Astrocyte of the spinal cord (primary cell): Measurements from ENCODE around the gene DNAJC2.

Experiments
- DNase-seq: peaks from one replicate; pipeline ENCODE4 v3.0.0; 2011; ENCODE audit warnings: low read depth, low spot score
- H3K4me3 ChIP-seq: 2 replicates; pipeline ENCODE4 v1.5.1; 2011; ENCODE audit warnings: low read depth, mild to moderate bottlenecking, low read length, moderate library complexity
- CTCF ChIP-seq: IDR thresholded peaks from 2 replicates; pipeline ENCODE4 v1.5.1; 2012; ENCODE audit warnings: low read depth, mild to moderate bottlenecking, low read length, inconsistent platforms
- in situ Hi-C: cut with HindIII; loops from 2 replicates; pipeline ENCODE4 v1.10.0; 2017; ENCODE audit warnings: low sequenced_read_pairs

DNAJC2 gene

GRCh38 chr7:103343332-103343731 lies 1.2 kb downstream of the DNAJC2 start:
- in situ Hi-C loops, result no loop called here
- DNase-seq, result no peak
- no peak for TF ChIP-seq CTCF
- peak overlapping the region; percentile 73 for H3K4me3 ChIP-seq

- in situ Hi-C loops, result no loop called here
- no peak for TF ChIP-seq CTCF
- DNase-seq, result no peak
- H3K4me3 ChIP-seq, result no peak overlapping the region
Observed at GRCh38 chr7:103341466-103341865, 3.1 kb downstream of the DNAJC2 start.

- in situ Hi-C loops, result no loop called here
- no peak for DNase-seq
- TF ChIP-seq CTCF, result no peak
- no peak overlapping the region for H3K4me3 ChIP-seq
Observed at GRCh38 chr7:103338864-103339263, 5.7 kb downstream of the DNAJC2 start.

GRCh38 chr7:103336761-103337160 lies 7.8 kb downstream of the DNAJC2 start:
- no peak for TF ChIP-seq CTCF
- DNase-seq, result no peak
- in situ Hi-C loops, result no loop called here
- no peak overlapping the region for H3K4me3 ChIP-seq

GRCh38 chr7:103325744-103326143 lies 18.8 kb downstream of the DNAJC2 start:
- in situ Hi-C loops, result no loop called here
- H3K4me3 ChIP-seq, result no peak overlapping the region
- DNase-seq, result no peak
- TF ChIP-seq CTCF, result no peak

- no peak for TF ChIP-seq CTCF
- H3K4me3 ChIP-seq, result no peak overlapping the region
- DNase-seq, result no peak
- in situ Hi-C loops, result no loop called here
Observed at GRCh38 chr7:103317009-103317408, 27.6 kb downstream of the DNAJC2 start.

- in situ Hi-C loops, result no loop called here
- no peak overlapping the region for H3K4me3 ChIP-seq
- DNase-seq, result no peak
- no peak for TF ChIP-seq CTCF
Observed at GRCh38 chr7:103316380-103316941, 28.1 kb downstream of the DNAJC2 start.
